ENCODE measurements around the gene VSIG2.

The VSIG2 gene

DNA sequence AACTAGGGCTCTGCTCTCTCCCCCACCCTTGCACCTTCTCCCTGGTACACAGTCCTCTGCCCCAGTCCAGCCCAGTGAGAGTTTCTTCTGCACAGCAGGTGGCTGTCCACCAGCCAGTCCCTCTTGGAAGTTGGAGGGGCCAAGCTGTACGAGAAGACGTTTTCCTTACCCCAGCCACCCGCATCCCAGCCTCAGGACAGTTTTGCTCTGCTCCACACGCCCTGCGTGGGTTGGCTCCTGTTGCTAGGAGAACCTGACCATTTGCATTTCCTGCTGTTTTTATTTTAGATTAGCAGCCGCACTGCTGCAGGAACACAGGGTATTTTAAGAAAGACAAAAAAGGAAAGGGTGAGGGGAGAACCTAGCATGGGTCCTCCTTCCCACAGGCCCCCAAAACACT lies 29.9 kb downstream of the VSIG2 start:
- Mint-ChIP-seq H3K9me3 (no peaks in the 10 kb centered on the region), H3K27me3 (peaks cover 76% of the 10 kb centered on the region), H3K4me1 (peaks cover 45% of the 10 kb centered on the region), H3K4me3 (no peak overlapping the region), H3K27ac (no peak overlapping the region)
- ATAC-seq (no peak), DNase-seq (no peak)

DNA sequence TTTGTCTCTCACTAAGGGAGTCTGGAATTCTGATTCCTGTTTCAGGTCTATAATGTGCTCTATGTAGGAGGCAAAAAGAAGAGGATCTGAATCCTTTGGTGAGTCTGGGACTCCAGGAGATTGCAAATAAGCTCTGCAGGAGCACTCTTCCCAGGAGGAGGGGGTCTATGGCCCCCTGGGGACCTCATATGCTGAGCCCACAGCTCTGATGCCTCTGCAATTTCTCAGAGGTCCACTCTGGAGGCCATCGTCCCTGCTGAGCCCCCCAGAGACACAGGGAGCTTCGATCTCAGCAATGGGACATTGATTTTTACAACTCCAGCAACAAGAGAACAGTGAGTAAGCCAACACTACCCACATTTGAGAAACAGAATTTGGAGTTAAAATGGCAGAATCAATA lies 32.5 kb downstream of the VSIG2 start:
- no peak for ATAC-seq
- peaks cover 32% of the 10 kb centered on the region for H3K4me1 Mint-ChIP-seq
- no peak overlapping the region for H3K4me3 Mint-ChIP-seq
- no peak for DNase-seq
- no peak overlapping the region for H3K27ac Mint-ChIP-seq
- no peaks in the 10 kb centered on the region for H3K9me3 Mint-ChIP-seq
- peaks cover 81% of the 10 kb centered on the region for H3K27me3 Mint-ChIP-seq

DNA sequence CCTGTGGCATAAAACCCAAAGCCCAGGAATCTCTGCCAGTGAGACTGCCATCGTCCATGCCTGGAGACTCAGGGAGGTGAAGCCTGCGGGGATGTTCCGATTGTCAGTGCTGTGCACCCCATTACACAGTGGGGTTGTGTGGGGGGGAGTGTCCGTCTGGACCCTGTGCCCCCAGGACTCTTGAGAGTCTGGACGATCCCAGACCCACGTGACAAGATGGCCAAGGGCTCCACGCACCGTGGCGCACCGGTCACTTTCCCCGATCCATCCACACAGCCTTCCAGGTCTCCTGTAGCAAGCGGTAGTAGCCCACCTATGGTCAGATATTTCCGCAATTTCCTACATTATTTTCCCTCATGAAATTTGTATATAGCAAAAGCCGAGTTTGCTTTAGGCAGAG lies 33.3 kb downstream of the VSIG2 start:
- Mint-ChIP-seq H3K9me3 (no peaks in the 10 kb centered on the region), H3K27me3 (peaks cover 87% of the 10 kb centered on the region)
- no peak for DNase-seq

DNA sequence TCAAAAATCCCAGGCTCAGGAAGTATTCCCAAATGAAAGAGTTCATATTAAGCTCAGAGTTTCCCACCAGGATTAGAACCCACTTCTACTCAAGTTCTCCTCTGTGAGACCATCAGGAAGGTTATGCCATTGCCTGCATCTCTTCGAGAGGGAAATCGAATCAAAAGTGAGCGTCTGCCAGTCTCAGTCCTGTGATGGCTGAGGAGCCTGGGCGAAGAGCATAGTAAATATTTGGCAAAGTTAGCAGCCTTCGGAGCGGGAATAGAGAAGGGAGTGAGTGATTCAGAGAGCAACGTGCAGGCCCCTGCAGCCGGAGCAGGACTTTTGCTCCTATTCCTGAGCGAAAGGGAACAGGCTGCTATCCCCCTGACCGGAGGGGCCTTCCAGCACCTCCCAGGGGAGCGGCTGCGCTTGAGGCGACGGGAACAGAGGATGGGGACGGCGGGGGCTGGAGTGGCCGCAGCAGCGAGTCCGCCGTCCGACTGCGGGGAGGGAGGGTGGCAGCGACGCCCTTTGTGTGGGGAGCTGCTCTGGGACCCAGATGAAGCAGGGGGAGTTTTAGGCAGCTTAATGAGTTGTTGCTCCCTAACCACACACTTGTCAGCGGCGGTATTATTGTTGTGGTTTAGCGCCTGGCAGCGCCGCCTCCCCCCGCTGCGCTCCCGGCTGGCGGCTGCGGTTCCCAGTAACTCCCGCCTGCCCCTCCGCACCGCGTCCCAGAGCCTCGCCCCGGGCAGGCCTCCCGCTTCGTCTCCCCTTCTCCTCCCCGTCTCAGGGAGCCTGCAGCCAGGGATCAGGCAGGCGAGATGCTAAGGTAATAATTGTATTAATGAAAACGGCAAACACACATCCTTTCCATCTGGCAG lies 34.0 kb downstream of the VSIG2 start:
- H3K9me3 Mint-ChIP-seq = no peaks in the 10 kb centered on the region
- ATAC-seq = peak; percentile 66
- peaks cover 86% of the 10 kb centered on the region for H3K27me3 Mint-ChIP-seq
- H3K4me3 Mint-ChIP-seq = peak overlapping the region; percentile 68 to 81
- peak in 1 of 2 donors; percentile 13 for DNase-seq
- H3K4me1 Mint-ChIP-seq = peaks cover 25% of the 10 kb centered on the region
- H3K27ac Mint-ChIP-seq = peak overlapping the region; percentile 66 to 68

More for the DNA sequence above, 33.3 kb downstream of the VSIG2 start:
- peaks cover 25% of the 10 kb centered on the region for H3K4me1 Mint-ChIP-seq
- H3K27ac Mint-ChIP-seq = no peak overlapping the region
- no peak overlapping the region for H3K4me3 Mint-ChIP-seq
- no peak for ATAC-seq

DNA sequence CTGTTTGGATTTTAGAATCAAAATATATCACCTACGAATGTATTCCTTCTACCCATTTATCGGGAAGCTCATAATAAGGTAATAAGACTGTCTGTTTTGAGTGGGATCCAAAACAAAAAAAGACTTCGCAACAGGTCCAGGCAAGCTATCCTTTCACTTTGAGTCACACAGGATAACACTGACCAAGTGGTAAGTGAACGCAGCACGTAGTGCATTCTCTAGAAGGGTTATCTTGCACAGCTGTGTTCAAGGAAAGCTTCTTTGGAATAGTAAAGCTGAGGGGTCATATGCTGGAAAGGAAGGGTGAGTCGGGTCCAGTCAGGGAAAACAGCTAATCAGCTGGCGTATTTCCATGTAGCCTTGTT lies 34.7 kb downstream of the VSIG2 start:
- peaks cover 80% of the 10 kb centered on the region for H3K27me3 Mint-ChIP-seq
- H3K27ac Mint-ChIP-seq = peak overlapping the region in 1 of 2 donors; percentile 68
- H3K4me1 Mint-ChIP-seq = peaks cover 22% of the 10 kb centered on the region
- peak overlapping the region; percentile 68 to 81 for H3K4me3 Mint-ChIP-seq
- no peak for ATAC-seq
- no peaks in the 10 kb centered on the region for H3K9me3 Mint-ChIP-seq
- DNase-seq = no peak

DNA sequence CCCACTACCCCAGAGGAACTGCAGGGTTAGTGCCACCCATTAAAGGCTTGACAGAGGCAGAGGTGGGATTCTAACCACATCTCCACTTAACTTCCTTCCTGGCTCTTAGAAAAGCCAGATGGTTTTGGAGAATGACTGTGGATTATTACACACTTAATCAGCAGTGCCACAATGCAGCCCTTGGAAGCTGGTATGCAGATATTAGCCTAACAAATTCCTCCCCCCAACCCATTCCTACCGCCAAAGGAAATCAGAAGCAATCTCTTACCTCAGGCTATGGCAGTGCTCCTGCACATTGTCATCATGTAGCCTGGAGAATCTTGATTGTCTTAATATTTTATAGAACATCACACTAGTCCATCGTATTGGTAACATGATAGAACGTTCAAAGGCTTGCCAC lies 35.5 kb downstream of the VSIG2 start:
- no peak overlapping the region for H3K27ac Mint-ChIP-seq
- H3K4me3 Mint-ChIP-seq = no peak overlapping the region
- DNase-seq = no peak

DNA sequence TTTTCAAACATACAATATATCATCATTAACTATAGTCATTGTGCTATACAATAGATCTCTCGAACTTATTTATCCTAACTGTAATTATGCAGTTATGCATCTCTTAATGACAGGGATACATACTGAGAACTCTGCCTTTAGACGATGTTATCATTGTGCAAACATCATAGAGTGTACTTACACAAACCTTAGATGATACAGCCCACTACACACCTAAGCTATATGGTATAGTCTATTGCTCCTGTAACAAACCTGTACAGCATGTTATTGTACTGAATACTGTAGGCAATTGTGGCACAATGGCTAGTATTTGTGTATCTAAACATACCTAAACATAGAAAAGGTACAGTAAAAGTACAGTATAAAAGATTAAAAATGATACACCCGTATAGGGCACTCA lies 39.7 kb downstream of the VSIG2 start:
- ATAC-seq = no peak
- Mint-ChIP-seq H3K27me3 (peaks cover 45% of the 10 kb centered on the region), H3K4me1 (peaks cover 1% of the 10 kb centered on the region), H3K9me3 (peaks cover 4 to 14% of the 10 kb centered on the region in 2 donors), H3K27ac (no peak overlapping the region), H3K4me3 (no peak overlapping the region)
- DNase-seq = no peak

More for the DNA sequence above, 35.5 kb downstream of the VSIG2 start:
- Mint-ChIP-seq H3K9me3 (no peaks in the 10 kb centered on the region), H3K4me1 (peaks cover 14% of the 10 kb centered on the region), H3K27me3 (peaks cover 72% of the 10 kb centered on the region)
- ATAC-seq = no peak

DNA sequence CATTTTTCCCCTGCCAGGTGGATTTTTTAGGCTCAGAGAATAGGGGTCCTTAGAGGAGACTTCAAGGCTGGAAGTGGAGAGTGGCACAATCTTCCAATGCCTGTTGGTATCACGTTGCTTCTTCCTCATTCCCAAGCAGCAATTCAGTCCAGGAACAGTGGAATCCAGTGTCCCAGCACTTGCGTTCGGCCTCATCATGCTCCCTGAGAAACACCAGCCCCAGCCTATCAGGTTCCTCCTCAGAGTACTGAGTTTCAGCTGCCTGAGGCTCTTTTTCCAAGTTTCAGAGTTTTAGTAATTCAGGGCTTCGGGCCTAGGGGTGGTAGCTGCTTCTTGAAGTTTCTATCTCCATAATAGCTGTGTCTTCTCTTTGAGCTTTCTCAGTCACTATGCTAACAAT lies 44.2 kb downstream of the VSIG2 start:
- no peak overlapping the region for H3K4me3 Mint-ChIP-seq
- H3K27ac Mint-ChIP-seq = no peak overlapping the region
- peaks cover 4 to 18% of the 10 kb centered on the region in 2 donors for H3K9me3 Mint-ChIP-seq
- H3K4me1 Mint-ChIP-seq = no peaks in the 10 kb centered on the region
- ATAC-seq (no peak), DNase-seq (no peak)
- peaks cover 7% of the 10 kb centered on the region for H3K27me3 Mint-ChIP-seq

DNA sequence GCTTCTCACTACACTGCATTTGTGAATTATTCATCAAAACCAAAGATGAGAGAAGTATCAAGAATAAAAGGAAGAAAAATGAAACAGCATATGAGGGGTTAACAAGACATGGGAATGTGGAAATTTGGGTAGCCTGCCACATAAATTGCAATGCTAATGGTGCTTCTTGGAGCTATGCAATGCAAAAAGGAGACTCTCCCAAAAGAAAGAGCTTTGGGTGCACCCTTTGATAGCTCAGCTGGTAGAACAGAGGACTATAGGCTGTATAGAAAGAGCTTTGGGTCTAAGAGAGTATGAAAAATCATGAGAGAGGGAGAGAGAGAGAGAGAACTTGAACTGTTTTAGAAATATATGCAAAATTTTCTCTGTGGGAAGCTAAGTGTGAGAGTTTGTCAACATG lies 52.0 kb downstream of the VSIG2 start:
- DNase-seq = no peak
- Mint-ChIP-seq H3K9me3 (peaks cover 0 to 7% of the 10 kb centered on the region in 2 donors), H3K27me3 (no peaks in the 10 kb centered on the region), H3K4me1 (no peaks in the 10 kb centered on the region), H3K27ac (no peak overlapping the region), H3K4me3 (no peak overlapping the region)
- no peak for ATAC-seq

DNA sequence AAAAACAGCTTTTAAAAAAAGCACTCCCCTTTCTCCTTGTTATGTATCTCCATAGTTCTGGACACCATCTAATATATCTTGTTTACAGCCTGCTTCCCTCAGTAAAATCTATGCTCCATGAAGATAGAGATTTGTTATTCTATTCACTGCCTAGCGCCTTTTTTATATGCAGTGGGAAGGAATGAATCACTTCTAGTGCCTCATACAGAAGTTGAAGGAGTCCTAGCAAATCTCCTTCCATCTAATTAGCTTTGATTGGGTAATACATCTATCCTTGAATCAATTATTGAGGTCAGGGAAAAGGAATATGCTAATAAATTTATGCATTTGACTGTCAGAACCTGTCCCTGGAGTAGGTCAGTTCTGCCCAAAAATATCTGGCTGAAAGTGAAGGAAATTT lies 52.5 kb downstream of the VSIG2 start:
- no peak overlapping the region for H3K27ac Mint-ChIP-seq
- no peaks in the 10 kb centered on the region for H3K27me3 Mint-ChIP-seq
- H3K4me1 Mint-ChIP-seq = no peaks in the 10 kb centered on the region
- peaks cover 0 to 7% of the 10 kb centered on the region in 2 donors for H3K9me3 Mint-ChIP-seq
- DNase-seq (no peak), ATAC-seq (no peak)
- no peak overlapping the region for H3K4me3 Mint-ChIP-seq
